AG09319 (cell line): ENCODE data around the gene ZNF879.

ENCODE experiments used
- DNase-seq: peaks from one replicate; pipeline ENCODE4 v3.0.0-alpha.2; 2010; ENCODE audit warnings: low read depth; ENCODE audit errors: extremely low read depth
- CTCF ChIP-seq: IDR thresholded peaks from 2 replicates; pipeline ENCODE4 v1.5.1; 2011; ENCODE audit warnings: low read depth, mild to moderate bottlenecking, inconsistent platforms, low read length, moderate library complexity

Gene ZNF879

GRCh38 chr5:179055841-179056240 is 32.2 kb downstream of the ZNF879 start:
- DNase-seq: no peak
- no peak for TF ChIP-seq CTCF

GRCh38 chr5:179060116-179061008 is 36.8 kb downstream of the ZNF879 start, which contains the start of gene ZNF354C:
ZNF354C (plus strand) TSS chr5:179060373; CDS start chr5:179062069, 1,696 bp downstream.
- DNase-seq: peak; percentile 52
- TF ChIP-seq CTCF: no peak

- no peak for TF ChIP-seq CTCF
- DNase-seq: no peak
Measured at GRCh38 chr5:179061025-179061424, 37.4 kb downstream of the ZNF879 start.

- no peak for DNase-seq
- no peak for TF ChIP-seq CTCF
Measured at GRCh38 chr5:179065703-179066102, 42.1 kb downstream of the ZNF879 start.

DNA sequence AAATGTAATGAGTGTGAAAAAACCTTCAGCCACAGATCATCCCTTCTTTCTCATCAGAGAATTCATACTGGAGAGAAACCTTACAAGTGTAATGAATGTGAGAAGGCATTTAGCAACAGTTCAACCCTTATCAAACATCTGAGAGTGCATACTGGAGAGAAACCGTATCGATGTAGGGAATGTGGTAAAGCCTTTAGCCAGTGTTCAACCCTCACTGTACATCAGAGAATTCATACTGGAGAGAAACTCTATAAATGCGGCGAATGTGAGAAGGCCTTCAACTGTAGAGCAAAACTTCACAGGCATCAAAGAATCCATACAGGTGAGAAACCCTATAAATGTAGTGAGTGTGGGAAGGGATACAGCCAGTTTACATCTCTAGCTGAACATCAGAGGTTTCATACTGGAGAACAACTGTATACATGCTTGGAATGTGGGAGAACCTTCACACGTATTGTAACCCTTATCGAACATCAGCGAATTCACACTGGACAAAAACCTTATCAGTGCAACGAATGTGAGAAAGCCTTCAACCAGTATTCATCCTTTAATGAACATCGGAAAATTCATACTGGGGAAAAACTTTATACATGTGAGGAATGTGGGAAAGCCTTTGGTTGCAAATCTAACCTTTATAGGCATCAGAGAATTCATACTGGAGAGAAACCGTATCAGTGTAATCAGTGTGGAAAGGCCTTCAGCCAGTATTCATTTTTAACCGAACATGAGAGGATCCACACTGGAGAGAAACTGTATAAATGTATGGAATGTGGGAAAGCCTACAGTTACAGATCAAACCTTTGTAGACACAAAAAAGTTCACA is 55.8 kb downstream of the ZNF879 start:
- DNase-seq: no peak
- no peak for TF ChIP-seq CTCF

DNA sequence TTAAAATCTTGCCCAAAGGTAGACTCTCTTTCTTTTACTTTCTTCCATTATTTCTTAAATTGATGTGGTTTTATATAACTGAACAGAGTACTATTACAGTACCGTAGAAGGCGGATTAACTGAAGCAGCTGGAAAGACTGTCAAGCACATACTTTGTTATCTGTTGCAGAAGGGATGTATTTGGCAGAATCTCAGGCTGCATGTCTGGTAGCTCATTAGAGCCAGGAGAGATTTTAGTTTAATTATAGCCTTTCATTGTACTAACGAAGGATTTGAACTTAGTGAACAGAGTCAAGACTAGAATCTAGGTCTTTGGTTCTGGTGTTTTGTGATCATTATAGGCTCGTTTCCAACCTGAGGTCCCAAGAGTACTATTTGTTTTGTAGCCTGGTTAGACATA is 57.1 kb downstream of the ZNF879 start:
- no peak for TF ChIP-seq CTCF
- DNase-seq: no peak
